HK-2 (cell line): ENCODE data around the gene HOXB1.

Experiments
- DNase-seq: peaks from one replicate; pipeline ENCODE4 v3.0.0-alpha.2; 2018; ENCODE audit not compliant: unreplicated experiment

Gene HOXB1

DNA sequence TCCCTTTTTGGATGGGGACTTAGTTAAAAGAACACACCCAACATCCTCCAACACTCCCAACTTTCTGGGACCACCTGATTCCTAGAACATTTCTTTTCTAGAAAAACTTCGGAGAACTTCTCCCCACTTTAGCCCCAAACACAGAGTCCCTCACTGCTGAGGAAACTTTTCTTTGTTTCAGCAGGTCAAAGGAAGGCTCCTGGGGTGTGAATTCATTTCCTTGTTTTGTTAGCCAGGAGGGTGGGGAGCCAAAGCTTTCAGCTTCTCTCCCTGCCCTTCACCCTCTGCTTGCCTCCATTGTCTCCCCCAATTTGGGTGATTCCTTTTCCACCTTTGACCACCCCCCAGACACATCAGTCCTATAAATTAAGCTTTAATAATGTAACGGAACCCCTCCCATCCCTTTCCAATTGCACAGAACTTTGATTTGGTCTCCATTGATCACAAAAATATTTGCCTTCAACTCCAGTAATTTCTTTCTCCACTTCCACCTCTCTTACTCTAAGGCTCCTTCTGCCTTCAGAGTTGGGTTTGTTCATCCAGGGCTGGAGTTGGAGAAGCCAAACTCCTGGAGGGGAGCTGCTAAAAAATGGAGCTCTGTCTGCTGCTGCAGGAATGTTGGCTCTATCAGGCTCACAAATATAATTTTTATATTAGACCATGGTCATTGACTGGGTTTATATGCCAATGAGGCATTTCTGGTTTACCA is 37.0 kb upstream of the HOXB1 start:
- DNase-seq = no peak

DNA sequence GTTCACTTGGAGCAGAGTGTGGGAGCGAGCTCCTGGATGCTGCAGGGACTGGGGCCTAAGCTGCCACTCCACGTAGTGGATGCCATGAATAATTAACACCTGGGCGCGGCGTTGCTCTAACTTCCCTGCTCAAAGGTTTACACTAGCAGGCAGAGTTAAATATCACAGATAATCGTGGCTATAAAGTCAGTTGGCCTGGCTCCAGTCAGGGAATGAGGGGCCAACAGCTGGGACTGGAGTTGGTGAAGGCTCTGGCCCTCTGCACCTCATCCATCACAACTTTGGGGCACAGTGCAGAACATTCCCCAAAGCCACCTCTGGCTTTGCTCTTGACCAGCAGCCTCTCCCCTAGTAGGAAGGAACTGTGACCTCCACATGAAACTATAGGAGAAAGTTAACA is 36.4 kb upstream of the HOXB1 start:
- no peak for DNase-seq

DNA sequence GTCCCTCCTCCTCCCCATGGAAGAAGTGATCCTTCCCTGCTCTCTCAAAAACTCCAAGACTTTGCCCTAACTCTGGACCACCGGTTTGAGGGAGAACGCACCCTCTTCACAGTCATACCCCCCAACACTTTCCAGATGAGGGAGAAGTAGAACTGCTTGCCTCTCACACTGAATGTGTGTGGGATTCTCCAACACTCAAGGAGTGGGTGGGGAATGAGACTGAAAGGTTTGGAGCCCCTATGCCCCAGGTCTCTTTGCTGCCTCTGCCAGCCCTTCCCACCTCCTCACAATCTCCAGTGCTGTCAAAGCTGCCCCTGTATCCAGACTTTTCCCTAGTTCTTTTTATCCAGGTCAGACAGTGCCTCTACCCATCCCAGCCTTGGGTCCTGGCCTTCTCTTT is 35.9 kb upstream of the HOXB1 start:
- DNase-seq = no peak

DNA sequence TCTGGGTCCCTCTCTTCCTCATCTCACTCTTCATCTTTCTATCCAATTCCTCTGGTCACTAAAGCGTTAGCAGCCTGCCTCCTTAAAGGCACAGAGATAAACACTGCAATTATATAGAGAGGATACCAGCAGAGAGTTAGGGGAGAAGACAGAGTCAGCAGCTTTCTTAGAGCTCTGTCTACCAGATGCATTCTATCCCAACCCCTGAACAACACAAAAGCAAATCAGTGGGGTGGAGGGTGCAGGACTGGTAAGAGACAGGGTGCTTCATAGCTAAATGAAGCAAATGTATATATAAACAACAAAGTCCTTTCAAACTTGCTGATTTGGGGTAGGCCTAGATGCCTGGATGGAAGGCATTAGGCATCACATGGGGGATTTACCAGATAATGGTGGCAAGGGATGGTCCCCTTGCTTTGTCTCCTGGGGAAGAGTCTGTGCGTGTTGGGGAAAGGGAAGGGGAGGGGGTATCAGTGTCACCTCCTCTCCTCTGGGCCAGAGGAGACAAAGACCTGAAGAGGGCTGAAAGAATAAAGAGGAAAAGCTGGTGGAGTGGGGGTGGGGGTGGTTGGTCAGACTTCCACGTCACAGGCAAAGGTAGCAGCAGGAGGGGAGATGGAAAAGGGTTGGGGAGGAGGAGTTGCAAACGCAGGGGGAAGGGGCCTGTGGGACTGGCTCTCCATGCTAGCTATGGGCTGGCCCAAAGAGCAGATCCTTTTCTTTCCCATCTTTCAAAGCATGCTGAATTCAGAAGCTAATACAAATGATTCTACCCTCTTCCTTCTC is 35.3 kb upstream of the HOXB1 start:
- DNase-seq = no peak

DNA sequence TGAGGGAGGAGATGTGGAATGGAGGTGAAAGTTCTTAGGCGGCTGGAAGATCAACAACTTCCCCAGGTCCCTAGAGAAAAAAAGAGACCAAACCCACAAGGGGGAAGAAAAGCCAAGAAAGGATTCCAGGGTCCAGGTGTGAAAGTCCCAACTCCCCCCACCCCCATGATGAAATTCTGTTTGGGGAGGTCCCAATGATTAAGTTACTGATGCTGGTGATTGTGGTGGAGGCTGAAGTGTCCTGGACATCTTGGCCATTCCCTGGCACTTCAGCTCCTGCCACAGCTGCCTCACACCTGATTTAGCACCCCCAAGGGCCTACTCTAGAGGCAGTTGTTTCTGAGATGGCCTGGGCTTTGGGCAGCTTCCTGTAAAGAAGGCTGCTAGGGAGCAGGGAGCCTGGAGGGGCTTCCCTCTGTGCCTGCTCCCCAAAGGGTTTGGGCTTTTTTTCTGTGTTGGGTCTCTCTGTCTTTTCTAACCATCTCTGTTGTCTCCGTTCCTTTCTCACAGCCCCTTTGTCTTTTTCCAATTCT is 34.3 kb upstream of the HOXB1 start:
- no peak for DNase-seq

DNA sequence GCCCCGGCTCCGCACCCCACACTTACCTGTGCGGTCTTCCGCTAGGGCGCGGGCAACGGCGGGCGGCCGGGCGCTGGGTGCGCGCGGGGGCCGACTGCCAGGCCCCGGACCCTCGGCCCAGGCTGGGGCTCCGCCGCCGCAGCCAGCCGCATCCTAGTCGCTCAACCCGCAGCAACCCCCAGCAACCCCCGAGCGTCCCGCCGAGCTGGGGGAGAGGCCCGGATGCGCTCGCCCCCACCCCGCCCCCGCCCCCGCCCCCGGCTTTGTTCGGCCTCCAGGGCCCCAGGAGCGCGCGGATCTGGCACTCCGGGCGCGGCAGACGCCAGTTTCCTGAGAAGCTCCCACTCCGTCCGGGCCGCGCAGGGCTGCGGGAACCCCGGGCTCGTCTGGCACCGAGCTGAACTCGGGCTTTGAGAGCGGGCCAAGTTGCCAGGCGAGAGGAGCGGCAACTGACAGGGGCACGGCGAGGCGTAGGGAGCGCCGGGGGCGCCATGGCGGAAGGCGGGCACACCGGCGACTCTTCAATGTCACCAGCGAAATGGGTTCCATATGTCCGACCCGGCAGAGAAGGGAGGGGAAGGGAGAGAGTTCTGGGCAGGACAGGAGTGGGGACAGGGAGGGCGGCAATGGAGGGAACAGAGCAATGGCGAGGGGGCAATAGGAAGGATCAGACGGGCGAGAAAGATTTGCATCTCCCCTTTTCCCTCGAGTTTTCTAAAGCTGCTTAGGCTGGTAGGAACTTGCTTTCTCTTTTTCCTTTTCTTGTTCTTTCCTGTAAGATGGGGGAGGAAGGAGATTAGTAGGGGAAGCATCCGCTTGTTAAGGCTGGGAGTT is 33.6 kb upstream of the HOXB1 start:
- no peak for DNase-seq

DNA sequence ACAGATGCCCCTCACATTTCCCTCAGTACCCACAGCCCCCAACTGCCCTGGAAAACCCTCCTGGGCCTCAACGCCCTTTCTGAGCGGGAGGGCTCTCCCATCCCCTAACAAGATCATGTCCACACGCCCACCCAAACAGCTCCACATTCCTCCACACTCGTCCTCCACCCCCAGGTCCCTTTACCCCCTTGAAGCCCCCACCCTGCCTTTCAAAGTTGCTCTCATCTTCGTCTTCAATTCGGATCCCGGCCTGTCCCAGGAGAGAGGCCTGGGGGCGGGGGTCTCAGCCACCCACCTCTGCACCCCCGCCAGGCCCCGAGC is 33.0 kb upstream of the HOXB1 start:
- DNase-seq = no peak

DNA sequence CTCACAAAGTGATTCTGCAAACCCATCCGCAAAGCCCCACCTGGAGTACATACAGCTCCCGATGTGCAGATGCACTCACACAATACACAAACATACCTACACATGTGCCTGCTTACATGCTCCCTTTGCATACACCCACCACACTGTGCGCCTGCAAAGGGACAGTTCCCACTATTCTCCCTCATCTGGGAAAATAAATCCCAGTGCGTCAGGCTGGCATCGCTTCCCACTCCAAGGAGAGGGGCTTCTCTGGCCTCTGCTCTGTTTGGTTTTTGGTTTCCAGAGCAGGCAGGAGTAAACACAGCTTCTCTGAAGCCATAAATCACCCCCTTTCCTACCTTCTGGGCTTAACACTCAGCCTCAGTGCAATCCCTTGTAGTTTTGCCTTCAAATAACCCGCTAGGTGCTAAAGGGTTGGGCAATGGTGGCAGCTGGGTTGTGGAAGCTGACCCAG is 32.6 kb upstream of the HOXB1 start:
- no peak for DNase-seq

DNA sequence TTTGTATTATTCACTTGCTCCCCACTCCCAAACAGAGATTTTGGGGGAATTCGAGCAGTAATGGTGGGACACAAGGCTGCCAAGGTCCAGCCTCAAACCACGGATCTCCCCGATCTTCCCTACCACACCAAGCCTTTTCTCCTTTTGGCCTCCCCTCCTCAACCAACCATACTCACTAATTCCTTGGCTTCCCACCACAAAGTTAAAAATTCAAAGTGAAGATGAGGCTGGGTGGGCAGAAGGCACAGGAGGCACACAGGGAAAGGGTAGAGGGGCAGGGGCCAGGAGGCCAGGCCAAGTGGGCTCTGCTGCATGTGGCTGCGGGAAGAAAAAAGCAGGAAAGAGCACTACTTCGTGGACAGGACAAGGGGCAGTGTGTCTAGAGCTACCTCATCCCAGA is 32.1 kb upstream of the HOXB1 start:
- DNase-seq = no peak

DNA sequence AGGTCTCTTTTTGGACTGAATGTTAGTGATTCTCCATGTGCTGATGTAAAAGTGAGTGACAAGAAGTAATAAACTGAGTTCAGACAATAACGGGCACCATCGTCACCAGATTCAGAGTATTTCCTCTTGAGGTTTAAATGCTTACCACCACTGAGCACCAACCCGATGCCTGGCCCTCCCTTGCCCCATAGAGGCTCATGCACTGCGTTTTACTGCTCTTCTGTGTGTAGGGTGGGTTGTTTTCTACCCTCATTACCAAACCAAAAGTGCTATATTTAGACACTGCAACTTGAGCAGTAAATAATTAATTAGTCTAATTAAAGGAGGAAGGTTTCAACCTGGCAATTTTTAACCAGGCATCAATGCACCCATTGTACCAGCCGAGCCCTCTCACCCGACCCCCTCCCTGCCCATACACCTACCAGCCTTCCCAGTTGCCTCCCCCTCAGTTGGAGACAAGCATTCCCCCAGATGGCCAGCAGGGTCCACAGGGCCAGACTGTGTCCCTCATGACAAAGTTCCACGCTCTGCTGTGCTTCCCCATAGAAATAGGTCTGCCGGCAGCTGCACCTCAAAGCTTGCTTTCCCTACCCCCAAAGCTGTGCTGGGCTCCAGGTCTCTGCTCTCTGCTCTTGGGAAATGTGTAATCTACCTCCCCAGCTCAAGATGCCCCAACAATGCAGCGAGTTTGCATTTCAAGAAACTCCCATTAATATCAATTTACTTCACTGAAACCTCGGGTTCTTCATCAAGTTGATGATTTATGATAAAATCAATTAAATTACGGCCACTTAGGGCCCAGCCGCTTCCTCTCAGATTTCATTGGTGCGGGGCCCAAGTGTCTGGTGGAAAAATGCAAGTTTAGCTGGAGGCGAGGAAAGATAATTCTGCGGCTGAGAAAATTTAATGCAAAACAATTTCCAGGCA is 31.3 kb upstream of the HOXB1 start:
- no peak for DNase-seq

DNA sequence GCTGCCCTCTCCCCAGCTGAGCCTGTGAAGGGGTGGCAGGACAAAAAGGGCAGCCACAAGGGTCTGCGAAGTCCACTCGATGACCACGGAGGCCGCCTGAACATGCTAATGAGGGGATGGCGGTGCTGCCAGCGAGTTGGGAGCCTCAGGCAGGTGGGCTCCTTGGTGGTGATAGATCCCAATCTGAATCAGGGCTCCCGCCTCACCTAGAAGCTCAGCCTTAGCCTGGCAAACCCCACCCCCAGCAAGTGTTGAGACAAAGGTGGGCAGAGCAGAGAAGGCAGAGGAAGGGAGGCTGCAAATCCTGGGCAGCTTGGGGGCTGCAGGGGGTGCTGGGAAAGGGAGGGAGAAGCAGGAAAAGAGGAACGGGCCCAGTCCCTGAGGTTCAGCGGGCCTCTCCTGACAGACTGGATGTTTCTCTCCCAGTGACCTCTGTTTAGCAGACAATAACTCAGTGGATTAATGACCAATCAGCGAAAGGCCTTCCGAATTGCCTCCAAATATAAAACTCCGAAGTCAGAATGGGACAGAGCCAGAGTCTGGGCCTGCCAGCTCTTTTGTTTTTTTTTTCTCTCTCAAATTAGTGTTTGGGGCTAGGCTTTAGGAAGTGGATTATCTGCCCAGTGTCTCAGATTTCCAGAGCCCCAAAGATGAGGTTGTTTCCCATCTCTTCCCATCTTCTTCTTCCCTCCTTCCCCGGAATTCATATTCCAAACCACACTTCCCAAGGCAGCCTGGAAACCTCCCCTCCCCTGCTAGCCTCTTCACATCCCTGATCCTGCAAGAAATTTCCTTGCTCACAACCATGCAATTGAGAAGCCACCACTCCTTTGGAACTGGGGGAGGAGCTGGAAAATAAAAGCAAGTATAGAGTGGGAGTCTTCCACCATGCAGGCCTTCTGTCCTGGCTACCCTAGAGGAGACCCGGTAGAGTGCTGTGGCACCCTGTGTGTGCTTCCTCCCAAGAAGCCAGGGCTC is 29.3 kb upstream of the HOXB1 start:
- DNase-seq = no peak

DNA sequence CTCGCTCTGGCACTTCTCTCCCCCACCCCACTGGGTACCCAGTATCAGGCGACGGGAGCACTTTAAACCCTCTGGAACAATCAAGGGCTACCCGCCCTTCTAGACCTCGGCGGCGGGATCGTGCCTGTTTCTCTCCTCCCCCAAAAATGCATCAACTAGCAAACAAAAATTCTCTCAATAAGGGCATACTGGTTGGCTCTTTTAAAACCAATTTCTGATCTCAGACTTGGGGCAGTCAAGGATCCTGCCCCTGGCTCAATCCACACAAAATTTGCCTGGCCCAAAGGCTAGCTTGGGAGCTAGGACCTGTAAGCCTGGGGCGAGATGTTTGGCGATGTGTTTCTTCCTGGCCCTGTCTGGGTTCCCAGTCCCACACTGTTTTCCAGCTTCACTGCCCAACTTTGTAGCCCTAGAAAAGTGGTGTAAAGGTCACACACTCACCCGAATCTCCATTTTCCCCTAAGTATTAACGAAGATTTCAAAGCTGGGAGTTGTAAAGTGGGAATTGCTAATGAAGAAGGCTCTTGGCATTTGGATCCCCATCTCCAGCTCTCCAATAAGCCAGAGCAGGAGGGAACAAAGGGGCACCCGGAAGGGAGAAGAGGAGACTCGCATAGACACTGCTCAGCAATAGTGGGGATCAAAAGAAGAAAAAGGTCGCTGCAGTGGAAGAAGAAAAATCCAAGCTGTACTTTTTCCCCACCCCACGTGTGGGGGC is 28.5 kb upstream of the HOXB1 start:
- DNase-seq = no peak

DNA sequence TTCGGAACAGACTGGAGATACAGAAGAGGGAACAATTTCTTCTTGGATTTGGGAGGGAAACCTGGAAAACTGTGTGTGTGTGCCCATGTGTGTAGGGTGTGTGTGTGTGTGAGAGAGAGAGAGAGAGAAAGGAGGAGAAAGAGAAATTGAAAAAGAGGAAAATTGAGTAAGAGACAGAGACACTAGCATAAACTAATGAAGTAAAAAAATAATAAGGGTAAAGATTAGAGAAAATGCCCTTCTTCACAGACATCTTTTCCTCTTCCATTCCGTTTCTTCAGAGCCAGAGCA is 28.0 kb upstream of the HOXB1 start:
- DNase-seq = no peak

DNA sequence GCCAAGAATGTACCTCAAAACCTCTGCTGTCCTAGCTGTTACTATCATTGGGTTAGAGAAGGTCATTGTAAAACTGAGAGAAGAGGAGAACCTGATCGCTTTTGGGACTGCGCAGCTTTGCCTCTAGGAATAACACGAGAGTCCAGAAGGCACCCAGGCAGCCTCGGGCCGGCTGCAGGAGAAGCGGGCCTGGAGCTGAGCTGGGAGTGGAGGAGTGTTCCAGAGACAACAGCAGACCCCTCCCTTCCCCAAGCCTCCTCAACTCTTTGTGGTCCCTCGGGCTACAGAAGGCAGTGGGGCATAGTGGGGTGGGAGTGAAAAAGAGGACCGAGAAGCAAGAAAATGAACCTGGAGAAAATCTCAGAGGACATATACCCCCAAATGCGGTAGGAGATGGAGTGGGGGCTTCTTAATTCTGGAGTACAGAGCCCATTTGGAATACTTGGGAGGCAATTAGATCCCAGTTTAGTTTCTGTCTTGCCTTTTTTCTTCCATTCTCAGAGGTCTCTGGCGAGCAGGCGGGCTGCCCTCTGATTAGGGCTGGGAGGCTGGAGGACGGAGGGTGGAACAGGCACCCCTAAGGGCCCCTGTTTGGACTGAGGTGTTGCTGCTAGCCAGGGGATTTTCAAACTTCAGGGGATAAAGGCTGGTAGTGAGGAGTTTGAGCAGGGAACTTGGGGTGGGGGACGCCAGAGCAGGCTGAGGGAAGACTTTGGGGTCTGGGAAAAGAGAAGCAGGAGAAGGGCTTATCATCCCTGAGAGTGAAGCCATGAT is 27.4 kb upstream of the HOXB1 start:
- no peak for DNase-seq

DNA sequence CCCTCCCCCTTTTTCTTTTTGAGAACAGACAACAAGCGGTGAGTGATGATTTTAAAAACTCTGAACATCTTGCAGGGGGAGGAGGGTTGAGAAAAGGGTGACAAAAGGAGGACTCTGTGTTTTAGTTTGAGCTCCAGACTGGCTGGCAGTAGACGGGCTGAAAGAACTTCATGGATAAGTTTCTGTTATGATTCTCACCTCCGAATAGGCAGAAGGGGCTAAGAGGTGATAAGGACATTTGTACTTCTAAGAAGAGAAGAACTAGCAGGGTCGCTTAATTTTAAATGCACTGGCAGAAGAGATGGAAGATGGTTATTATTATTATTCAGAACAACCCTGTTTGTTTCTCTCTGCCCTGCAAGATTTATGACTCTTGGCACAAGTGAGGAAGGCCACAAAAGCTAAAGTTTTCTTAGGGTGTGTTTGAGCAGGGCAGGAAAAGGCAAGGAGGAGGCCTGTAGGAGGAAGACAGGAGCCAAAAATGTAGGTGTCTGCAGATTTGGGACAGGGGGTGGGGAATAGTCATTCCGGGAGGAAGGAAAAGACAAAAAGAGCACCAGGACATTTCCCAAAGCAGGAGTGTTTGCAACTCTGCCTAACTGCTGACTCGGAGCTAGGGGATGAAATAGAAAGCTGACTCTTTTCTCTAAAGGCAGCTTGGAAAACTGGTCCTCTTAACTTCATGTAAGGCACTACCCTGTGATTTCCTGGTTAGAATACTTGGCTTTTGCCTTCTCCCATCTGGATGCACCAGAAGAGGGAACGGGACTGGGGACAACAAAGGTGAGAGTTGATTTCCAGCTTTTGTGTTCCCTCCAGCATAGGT is 26.0 kb upstream of the HOXB1 start:
- DNase-seq = no peak

DNA sequence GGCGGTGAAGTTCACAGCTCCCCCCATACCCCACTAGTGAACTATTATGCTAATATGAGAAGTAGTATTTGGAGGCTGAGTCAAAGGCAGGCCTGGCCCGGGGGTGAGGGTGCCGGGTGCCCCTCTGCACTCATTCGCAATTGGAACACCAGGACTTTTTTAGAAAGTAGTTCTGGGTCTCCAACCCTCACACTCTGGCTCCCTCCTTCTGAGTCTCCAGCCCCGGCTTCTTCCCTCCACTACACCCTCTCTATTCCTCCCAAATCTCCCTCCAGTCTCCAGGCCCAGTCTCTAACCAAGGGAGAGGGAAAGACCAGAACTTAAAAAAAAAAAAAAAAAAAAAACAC is 25.4 kb upstream of the HOXB1 start:
- DNase-seq = no peak

DNA sequence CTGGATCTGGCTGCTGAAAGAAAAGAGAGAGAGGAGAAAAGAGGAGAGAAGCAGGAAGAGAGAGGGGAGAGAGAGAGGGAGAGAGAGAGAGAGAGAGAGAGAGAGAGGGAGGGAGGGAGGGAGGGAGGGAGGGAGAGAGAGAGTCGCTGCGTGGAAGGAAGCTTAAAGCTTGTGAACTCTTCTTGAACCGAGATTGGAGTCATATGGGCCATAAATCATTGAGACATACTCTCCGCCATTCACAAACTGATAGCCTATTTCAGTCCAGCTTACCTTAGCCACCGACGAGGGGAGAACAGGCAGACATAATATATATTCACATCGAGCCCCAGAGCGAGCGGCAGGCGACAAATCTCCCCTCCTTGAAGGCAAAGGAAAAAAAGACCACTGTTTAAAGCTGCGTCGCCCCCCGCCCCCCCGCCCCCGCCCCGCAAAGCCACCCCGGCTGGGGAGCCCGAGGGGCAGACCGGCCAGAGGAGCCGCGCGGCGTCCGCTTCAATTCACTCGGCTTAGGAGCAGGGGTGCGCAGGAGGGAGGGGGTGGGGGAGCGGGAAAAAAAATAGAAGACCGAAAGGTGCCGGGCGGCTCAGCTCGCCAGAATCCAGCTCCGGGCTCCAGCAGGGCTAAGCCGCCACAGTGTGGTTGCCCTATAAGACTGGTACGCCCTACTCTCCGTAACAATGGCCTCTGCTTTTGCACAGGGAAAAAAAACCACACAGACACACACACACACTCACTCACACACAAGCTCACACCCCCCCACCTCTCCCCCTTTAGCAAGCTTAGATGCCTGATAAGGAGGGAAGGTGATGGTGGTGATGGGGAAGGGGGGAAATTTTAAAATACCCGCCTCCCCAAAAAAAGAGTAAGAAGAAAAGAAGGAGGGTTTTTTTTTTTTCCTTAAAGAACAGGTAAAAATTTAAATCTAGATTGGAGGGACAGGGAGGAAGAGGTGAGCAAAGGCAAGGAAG is 24.7 kb upstream of the HOXB1 start:
- no peak for DNase-seq
